ENCODE data around the gene SLBP. TPM values are rescaled to one million over a fixed set of nuclear protein-coding genes. Genes with fewer than 3 reads are reported as not detected.

SLBP gene
- total and polyA plus RNA-seq, 10 of the 15 experiments (the other 5 are each of a cell fraction or from before 2014, with no cell fraction given), result 94.4 to 278 (median 158) TPM

DNA sequence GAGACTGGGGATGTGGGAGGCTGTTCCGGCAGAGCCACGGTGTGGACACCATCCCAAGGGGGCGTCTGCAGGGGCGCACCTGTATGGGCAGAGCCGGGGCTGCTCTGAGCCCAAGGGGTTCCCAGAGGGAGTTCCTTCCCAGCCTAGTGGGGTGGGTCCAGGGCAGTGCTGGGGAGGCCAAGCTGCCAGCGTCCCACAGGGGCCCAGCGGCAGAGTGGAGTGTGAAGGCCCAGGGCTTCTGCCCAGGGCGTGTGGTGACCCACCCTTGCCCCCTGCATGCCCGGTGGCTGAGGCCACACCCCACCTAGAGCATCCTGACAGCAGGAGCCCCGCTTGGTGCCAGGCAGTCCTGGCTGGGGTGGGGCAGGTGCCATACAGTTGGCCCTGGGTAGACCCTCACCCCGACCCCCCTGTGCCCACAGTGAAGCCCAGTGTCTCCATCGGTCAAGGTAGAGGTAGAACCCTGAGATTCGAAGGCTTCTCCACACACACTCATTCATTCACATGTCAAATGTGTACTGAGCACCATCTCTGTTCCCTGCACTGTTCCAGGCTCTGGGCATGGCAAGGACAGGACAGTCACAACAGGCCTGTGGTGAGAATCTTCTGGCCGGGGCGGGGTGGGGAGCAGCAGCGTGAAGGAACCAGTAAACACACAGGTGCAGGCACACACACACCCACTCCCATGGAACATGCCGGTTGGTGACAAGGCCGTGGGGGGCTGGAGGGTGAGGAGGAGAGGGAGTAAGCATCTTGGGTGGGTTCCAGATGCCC, 38.4 kb upstream of the SLBP start:
- Histone ChIP-seq H3K9ac (ENCODE audit: control insufficient read depth, insufficient read depth, low read length) (no peak overlapping the region), H3K4me1 (ENCODE audit: control insufficient read depth, insufficient read depth, low read length) (no peaks in the 10 kb centered on the region), H3K36me3 (ENCODE audit: control insufficient read depth in 2 of 2, insufficient read depth in 2 of 2, low read length in 1 of 2) (peaks cover 0 to 2% of the 10 kb centered on the region in 2 experiments; a peak in 2 of 4 replicates), H3K4me2 (ENCODE audit: control insufficient read depth, insufficient read depth) (no peak overlapping the region), H3K27ac (ENCODE audit: control insufficient read depth, insufficient read depth) (no peak overlapping the region), H2AFZ (ENCODE audit: control insufficient read depth, low read depth, low read length) (no peak overlapping the region), H3K9me3 (replicated peaks; ENCODE audit: control insufficient read depth, insufficient read depth, low read length) (no peaks in the 10 kb centered on the region), H3K27me3 (replicated peaks in 1 of 2; ENCODE audit: control insufficient read depth in 2 of 2, insufficient read depth in 2 of 2, low read length in 1 of 2) (no peaks in the 10 kb centered on the region), H4K20me1 (ENCODE audit: control insufficient read depth, insufficient read depth) (no peaks in the 10 kb centered on the region), H3K79me2 (ENCODE audit: control insufficient read depth, insufficient read depth, low read length) (no peaks in the 10 kb centered on the region), H3K4me3 (no peak overlapping the region)
- DNase-seq (ENCODE audit: low read depth, low spot score), result no peak
- ChIA-PET POLR2A (no interaction called here), CTCF (interaction anchor here (1.0 to 2.5 kb wide), 3 partner anchors 58 to 60 kb away, joined by 3 to 8 read pairs (median 3); no protein-coding TSS in a partner anchor), RAD21 (ENCODE audit: unreplicated experiment) (interaction anchor here (0.7 kb wide), 1 partner anchor 143 kb away, joined by 4 read pairs; no protein-coding TSS in a partner anchor), SMC1A (ENCODE audit: uncharacterized antibody, unreplicated experiment) (no interaction called here)
- intact Hi-C loops (cut with micrococcal nuclease; ENCODE audit: unreplicated experiment), result no loop called here
- TF ChIP-seq, protein P1, sequence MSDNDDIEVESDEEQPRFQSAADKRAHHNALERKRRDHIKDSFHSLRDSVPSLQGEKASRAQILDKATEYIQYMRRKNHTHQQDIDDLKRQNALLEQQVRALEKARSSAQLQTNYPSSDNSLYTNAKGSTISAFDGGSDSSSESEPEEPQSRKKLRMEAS (IDR thresholded peaks at IDR 0.05; ENCODE audit: low read depth, low read length), result no peak
- TF ChIP-seq BMI1 (IDR thresholded peaks at IDR 0.05; ENCODE audit: borderline replicate concordance), result no peak
- no peak for TF ChIP-seq TCF3 (IDR thresholded peaks at IDR 0.05; ENCODE audit: borderline replicate concordance, insufficient read depth, low read depth, low read length)
- no peak for TF ChIP-seq CREM (IDR thresholded peaks at IDR 0.05; ENCODE audit: low read depth)
- ATAC-seq, result no peak
- WGBS (ENCODE audit: insufficient coverage, insufficient replicate concordance, low lambda C conversion rate, missing lambda C conversion rate), result 46% methylated on average over 18 of the region's 18 CpGs
- in situ Hi-C loops (cut with MboI), result no loop called here
- no peak for FAIRE-seq
- no TSS peak for BruUV-seq (replicated peaks)

DNA sequence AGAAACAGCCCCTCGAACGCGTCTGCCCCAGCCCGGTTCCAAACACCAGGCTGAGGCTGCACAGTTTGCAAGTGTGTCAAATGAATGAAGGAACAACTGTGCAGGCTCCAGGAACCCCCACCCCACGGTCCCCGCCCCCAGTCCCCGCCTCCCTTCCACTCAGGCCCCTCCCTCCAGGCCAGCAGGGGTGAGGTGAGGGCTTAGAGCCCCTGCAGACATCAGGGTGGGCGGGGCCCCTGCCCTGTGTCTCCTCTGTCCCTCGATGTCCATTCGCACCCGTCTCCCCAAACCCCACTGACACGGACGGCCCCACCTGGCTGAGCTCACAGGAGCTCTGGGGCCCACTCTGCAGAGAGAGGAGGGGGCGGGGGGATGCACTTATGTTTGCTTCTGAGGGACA, 37.7 kb upstream of the SLBP start:
- in situ Hi-C loops (cut with MboI), result no loop called here
- Histone ChIP-seq H3K27me3 (replicated peaks in 1 of 2; ENCODE audit: control insufficient read depth in 2 of 2, insufficient read depth in 2 of 2, low read length in 1 of 2) (no peaks in the 10 kb centered on the region), H4K20me1 (ENCODE audit: control insufficient read depth, insufficient read depth) (no peaks in the 10 kb centered on the region), H2AFZ (ENCODE audit: control insufficient read depth, low read depth, low read length) (no peak overlapping the region), H3K4me2 (ENCODE audit: control insufficient read depth, insufficient read depth) (no peak overlapping the region), H3K36me3 (ENCODE audit: control insufficient read depth in 2 of 2, insufficient read depth in 2 of 2, low read length in 1 of 2) (peaks cover 0 to 2% of the 10 kb centered on the region in 2 experiments; a peak in 3 of 4 replicates), H3K4me1 (ENCODE audit: control insufficient read depth, insufficient read depth, low read length) (no peaks in the 10 kb centered on the region), H3K27ac (ENCODE audit: control insufficient read depth, insufficient read depth) (no peak overlapping the region), H3K4me3 (no peak overlapping the region), H3K9me3 (replicated peaks; ENCODE audit: control insufficient read depth, insufficient read depth, low read length) (no peaks in the 10 kb centered on the region), H3K79me2 (ENCODE audit: control insufficient read depth, insufficient read depth, low read length) (no peaks in the 10 kb centered on the region), H3K9ac (ENCODE audit: control insufficient read depth, insufficient read depth, low read length) (no peak overlapping the region)
- no TSS peak for BruUV-seq (replicated peaks)
- no peak for DNase-seq (ENCODE audit: low read depth, low spot score)
- POLR2A ChIA-PET, result no interaction called here
- WGBS (ENCODE audit: insufficient coverage, insufficient replicate concordance, low lambda C conversion rate, missing lambda C conversion rate), result 35% methylated on average over 14 of the region's 14 CpGs
- ATAC-seq, result no peak
- SMC1A ChIA-PET (ENCODE audit: uncharacterized antibody, unreplicated experiment), result no interaction called here
- CTCF ChIA-PET, result interaction anchor here (1.0 to 2.1 kb wide), 3 partner anchors 20 to 60 kb away, joined by 3 to 4 read pairs (median 3); no protein-coding TSS in a partner anchor
- RAD21 ChIA-PET (ENCODE audit: unreplicated experiment), result interaction anchor here (0.7 kb wide), 1 partner anchor 144 kb away, joined by 4 read pairs; no protein-coding TSS in a partner anchor
- intact Hi-C loops (cut with micrococcal nuclease; ENCODE audit: unreplicated experiment), result loop anchor here (5.0 kb wide), 1 partner anchor 437 kb away; no protein-coding TSS in a partner anchor
- FAIRE-seq, result no peak
- TF ChIP-seq, protein P2, sequence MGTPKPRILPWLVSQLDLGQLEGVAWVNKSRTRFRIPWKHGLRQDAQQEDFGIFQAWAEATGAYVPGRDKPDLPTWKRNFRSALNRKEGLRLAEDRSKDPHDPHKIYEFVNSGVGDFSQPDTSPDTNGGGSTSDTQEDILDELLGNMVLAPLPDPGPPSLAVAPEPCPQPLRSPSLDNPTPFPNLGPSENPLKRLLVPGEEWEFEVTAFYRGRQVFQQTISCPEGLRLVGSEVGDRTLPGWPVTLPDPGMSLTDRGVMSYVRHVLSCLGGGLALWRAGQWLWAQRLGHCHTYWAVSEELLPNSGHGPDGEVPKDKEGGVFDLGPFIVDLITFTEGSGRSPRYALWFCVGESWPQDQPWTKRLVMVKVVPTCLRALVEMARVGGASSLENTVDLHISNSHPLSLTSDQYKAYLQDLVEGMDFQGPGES (IDR thresholded peaks at IDR 0.05), result no peak
- TF ChIP-seq RAD51 (IDR thresholded peaks at IDR 0.05), result no peak
- no peak for TF ChIP-seq HCFC1 (IDR thresholded peaks at IDR 0.05; ENCODE audit: low read length)
- no peak for TF ChIP-seq ZNF24 (IDR thresholded peaks at IDR 0.05)
- TF ChIP-seq FOXK2 (IDR thresholded peaks at IDR 0.05), result no peak
- no peak for TF ChIP-seq SREBF1 (IDR thresholded peaks at IDR 0.05; ENCODE audit: low read length)
- no peak for TF ChIP-seq ESRRA (IDR thresholded peaks at IDR 0.05; ENCODE audit: low read length)
- TF ChIP-seq MXI1 (IDR thresholded peaks at IDR 0.05; ENCODE audit: low read depth, low read length), result no peak
- no peak for TF ChIP-seq PAX8 (IDR thresholded peaks at IDR 0.05)
- TF ChIP-seq, protein P3, sequence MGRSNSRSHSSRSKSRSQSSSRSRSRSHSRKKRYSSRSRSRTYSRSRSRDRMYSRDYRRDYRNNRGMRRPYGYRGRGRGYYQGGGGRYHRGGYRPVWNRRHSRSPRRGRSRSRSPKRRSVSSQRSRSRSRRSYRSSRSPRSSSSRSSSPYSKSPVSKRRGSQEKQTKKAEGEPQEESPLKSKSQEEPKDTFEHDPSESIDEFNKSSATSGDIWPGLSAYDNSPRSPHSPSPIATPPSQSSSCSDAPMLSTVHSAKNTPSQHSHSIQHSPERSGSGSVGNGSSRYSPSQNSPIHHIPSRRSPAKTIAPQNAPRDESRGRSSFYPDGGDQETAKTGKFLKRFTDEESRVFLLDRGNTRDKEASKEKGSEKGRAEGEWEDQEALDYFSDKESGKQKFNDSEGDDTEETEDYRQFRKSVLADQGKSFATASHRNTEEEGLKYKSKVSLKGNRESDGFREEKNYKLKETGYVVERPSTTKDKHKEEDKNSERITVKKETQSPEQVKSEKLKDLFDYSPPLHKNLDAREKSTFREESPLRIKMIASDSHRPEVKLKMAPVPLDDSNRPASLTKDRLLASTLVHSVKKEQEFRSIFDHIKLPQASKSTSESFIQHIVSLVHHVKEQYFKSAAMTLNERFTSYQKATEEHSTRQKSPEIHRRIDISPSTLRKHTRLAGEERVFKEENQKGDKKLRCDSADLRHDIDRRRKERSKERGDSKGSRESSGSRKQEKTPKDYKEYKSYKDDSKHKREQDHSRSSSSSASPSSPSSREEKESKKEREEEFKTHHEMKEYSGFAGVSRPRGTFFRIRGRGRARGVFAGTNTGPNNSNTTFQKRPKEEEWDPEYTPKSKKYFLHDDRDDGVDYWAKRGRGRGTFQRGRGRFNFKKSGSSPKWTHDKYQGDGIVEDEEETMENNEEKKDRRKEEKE (IDR thresholded peaks at IDR 0.05), result no peak

Data from GM12878 (cell line).